Fibroblast of the aortic adventitia (primary cell): ENCODE measurements around the gene SSX4B. TPM values are rescaled to one million over a fixed set of nuclear protein-coding genes. Genes with fewer than 3 reads are reported as not detected.
"Not testable (repeated sequence)": the region's sequence is repeated elsewhere in the genome, so short reads cannot be mapped to it uniquely, and the experiment has no call there.

ENCODE experiments used
- DNase-seq: peaks from one replicate; pipeline ENCODE4 v3.0.0-alpha.2; 2010; ENCODE audit warnings: low read depth
- H3K4me3 ChIP-seq: 2 replicates; pipeline ENCODE4 v1.5.1; 2011; ENCODE audit warnings: low read depth, mild to moderate bottlenecking, control low read depth, low read length, moderate library complexity
- total RNA-seq: library from RNA; depleted of rRNA; stranded (reverse); fragments of >200 nt; gene quantifications from 2 replicates; pipeline ENCODE4 v1.2.3, GENCODE V29; 2012; ENCODE audit warnings: low replicate concordance
- TF ChIP-seq, protein P1 (sequence below): IDR thresholded peaks from 2 replicates; pipeline ENCODE4 v1.5.1; 2011; ENCODE audit warnings: mild to moderate bottlenecking, low read length, control low read depth, inconsistent platforms; ENCODE audit not compliant: insufficient read depth

Gene SSX4B
- total RNA-seq, 1 donor: not detected

DNA sequence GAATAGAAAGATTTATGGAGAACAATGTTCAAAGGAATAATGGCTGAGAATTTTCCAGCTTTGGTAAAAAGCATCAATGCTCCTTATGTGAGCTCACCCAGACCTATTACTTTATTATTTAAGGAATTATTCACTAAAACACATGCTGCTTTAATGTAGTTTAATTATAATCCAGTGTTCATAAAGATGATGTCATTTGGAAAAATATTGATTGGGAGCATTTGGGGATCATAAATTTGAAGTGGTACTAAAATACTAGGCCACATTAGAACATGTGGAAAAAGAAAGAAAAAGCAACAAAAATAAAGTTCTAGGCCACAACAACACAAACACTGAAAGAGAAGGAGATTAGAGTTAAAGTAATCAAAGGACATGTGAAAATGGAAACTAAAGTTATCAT is 38.3 kb upstream of the SSX4B start:
- TF ChIP-seq, protein P1, sequence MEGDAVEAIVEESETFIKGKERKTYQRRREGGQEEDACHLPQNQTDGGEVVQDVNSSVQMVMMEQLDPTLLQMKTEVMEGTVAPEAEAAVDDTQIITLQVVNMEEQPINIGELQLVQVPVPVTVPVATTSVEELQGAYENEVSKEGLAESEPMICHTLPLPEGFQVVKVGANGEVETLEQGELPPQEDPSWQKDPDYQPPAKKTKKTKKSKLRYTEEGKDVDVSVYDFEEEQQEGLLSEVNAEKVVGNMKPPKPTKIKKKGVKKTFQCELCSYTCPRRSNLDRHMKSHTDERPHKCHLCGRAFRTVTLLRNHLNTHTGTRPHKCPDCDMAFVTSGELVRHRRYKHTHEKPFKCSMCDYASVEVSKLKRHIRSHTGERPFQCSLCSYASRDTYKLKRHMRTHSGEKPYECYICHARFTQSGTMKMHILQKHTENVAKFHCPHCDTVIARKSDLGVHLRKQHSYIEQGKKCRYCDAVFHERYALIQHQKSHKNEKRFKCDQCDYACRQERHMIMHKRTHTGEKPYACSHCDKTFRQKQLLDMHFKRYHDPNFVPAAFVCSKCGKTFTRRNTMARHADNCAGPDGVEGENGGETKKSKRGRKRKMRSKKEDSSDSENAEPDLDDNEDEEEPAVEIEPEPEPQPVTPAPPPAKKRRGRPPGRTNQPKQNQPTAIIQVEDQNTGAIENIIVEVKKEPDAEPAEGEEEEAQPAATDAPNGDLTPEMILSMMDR: no peak
- no peak for DNase-seq
- no peak overlapping the region for H3K4me3 ChIP-seq

DNA sequence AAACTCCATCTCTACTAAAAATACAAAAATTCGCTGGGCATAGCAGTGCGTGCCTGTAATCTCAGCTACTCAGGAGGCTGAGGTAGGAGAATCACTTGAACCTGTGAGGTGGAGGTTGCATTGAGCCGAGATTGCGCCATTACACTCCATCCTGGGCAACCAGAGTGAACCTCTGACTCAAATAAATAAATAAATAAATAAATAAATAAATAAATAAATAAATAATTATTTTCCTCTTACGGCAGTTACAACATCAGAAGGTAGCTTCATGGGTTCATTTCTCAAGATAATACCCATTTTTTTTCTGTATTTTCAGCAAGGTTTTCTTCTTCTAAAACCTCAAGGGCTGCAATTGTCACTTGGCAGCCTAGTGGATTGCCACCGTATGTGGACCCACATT is 35.4 kb upstream of the SSX4B start:
- not testable (repeated sequence) for DNase-seq

DNA sequence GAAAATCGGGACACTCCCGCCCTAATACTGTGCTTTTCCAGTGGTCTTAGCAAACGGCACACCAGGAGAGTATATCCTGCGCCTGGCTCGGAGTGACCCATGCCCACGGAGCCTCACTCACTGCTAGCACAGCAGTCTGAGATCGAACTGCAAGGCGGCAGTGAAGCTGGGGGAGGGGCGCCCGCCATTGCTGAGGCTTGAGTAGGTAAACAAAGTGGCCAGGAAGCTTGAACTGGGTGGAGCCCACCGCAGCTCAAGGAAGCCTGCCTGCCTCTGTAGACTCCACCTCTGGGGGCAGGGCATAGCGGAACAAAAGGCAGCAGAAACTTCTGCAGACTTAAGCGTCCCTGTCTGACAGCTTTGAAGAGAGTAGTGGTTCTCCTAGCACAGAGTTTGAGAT is 22.0 kb upstream of the SSX4B start:
- DNase-seq, H3K4me3 ChIP-seq: not testable (repeated sequence)

More for the DNA sequence above, 35.4 kb upstream of the SSX4B start:
- not testable (repeated sequence) for H3K4me3 ChIP-seq

DNA sequence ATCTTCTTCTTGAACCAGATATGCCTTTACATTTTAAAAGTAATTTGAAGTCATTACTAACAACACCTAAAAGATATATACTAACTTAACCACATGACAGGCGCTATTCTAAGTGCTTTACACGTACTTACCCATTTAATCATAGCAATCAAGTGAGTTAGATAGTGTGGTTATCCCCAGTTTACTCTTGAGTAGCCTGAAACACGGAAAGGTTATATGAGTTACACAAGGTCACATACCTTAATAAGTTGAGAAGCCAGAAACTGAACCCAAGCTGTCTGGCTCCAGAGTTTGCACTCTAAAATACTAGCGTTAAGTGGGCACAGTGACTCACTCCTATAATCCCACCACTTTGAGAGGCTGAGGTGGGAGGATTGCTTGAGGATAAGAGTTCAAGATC is 18.4 kb upstream of the SSX4B start:
- not testable (repeated sequence) for H3K4me3 ChIP-seq, DNase-seq

- H3K4me3 ChIP-seq, DNase-seq: not testable (repeated sequence)
Measured at GRCh38 chrX:48429606-48430005, 17.8 kb upstream of the SSX4B start.

GRCh38 chrX:48427027-48427716 is 15.4 kb upstream of the SSX4B start:
- H3K4me3 ChIP-seq, DNase-seq: not testable (repeated sequence)

- not testable (repeated sequence) for H3K4me3 ChIP-seq, DNase-seq
Measured at GRCh38 chrX:48397825-48398224, 13.9 kb downstream of the SSX4B start.

DNA sequence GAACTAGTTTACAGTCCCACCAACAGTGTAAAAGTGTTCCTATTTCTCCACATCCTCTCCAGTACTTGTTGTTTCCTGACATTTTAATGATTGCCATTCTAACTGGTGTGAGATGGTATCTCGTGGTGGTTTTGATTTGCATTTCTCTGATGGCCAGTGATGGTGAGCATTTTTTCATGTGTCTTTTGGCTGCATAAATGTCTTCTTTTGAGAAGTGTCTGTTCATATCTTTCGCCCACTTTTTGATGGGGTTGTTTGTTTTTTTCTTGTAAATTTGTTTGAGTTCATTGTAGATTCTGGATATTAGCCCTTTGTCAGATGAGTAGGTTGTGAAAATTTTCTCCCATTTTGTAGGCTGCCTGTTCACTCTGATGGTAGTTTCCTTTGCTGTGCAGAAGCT is 14.8 kb downstream of the SSX4B start:
- not testable (repeated sequence) for H3K4me3 ChIP-seq, DNase-seq

GRCh38 chrX:48383239-48383638 is 28.5 kb downstream of the SSX4B start, which contains the start of gene SSX4:
Gene SSX4 (plus strand): TSS chrX:48383539. CDS start chrX:48384054, 515 bp downstream.
- H3K4me3 ChIP-seq, DNase-seq: not testable (repeated sequence)

GRCh38 chrX:48370408-48370807 is 41.4 kb downstream of the SSX4B start:
- H3K4me3 ChIP-seq, DNase-seq: not testable (repeated sequence)

GRCh38 chrX:48367717-48368408 is 43.9 kb downstream of the SSX4B start:
- not testable (repeated sequence) for DNase-seq

DNA sequence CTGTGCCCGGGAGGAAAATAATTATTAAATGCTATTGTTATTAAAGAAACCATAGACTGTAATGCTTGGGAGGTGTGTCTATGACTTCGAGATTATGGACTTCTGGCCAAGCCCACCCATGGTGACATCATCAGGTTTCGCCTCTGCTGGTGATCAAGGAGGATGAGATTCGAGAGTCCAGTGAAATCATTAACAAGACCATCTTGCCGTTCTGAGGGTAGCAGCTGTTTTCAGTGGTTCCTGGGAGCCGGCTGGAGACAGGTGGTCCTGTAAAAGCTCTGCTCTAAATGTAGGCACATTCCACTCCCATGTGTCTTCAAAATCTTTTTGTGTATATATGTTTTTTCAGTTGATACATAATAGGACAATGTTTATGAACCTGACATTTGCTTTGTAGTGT is 52.5 kb downstream of the SSX4B start:
- DNase-seq, H3K4me3 ChIP-seq: not testable (repeated sequence)

More at GRCh38 chrX:48367717-48368408, 43.9 kb downstream of the SSX4B start:
- H3K4me3 ChIP-seq: not testable (repeated sequence)

- TF ChIP-seq, protein P1: no peak
- no peak for DNase-seq
- no peak overlapping the region for H3K4me3 ChIP-seq
Measured at GRCh38 chrX:48357681-48358080, 54.1 kb downstream of the SSX4B start.

- DNase-seq, H3K4me3 ChIP-seq: not testable (repeated sequence)
Measured at GRCh38 chrX:48356315-48357094, 55.3 kb downstream of the SSX4B start, which contains the start of gene SSX3. Gene SSX3 (minus strand): TSS chrX:48356703. CDS start chrX:48355249, 1,454 bp downstream.
